GM18520 (cell line): Measurements from ENCODE around the gene PPIP5K2.
"Not testable (repeated sequence)": the region's sequence is repeated elsewhere in the genome, so short reads cannot be mapped to it uniquely, and the experiment has no call there.

Experiments used
- ATAC-seq: cut with Tn5 transposase; IDR thresholded peaks from one replicate; pipeline ENCODE4 v1.9.1; 2021; ENCODE audit not compliant: unreplicated experiment

The PPIP5K2 gene

GRCh38 chr5:103119765-103120606, at the start of gene PPIP5K2, which contains the start of gene GIN1:
Gene PPIP5K2, plus strand, starts transcription at chr5:103120301. Its CDS starts 9,289 bp downstream, at chr5:103129590.
Gene GIN1, minus strand, starts transcription at chr5:103120138. Its CDS starts 11,431 bp downstream, at chr5:103108707.
- ATAC-seq, result peak; percentile 89

GRCh38 chr5:103073500-103073899, 46.6 kb upstream of the PPIP5K2 start:
- ATAC-seq, result not testable (repeated sequence)

- ATAC-seq, result no peak
Measured at GRCh38 chr5:103075442-103075841, 44.7 kb upstream of the PPIP5K2 start.

DNA sequence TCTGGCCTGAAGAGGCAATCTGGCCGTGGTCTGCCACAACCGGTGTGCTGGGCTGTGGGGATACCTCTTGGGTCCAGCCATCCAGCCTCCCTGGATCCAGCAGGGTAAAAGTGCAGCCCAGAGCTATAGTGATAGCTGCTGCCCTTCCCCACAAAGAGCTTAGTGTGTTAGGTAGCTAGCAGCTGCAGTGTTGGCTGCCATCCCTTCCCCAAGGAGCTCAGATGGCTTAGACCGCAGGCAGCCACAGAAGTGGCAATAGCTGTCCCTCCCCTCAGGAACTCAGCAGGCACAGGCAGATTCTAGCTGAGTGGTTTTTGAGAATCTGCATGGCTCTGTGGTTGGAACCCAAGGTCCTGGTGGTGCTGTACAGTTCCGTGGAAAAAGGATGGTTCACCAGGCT, 40.3 kb upstream of the PPIP5K2 start:
- no peak for ATAC-seq

- ATAC-seq, result no peak
Measured at GRCh38 chr5:103086547-103086946, 33.6 kb upstream of the PPIP5K2 start.

- ATAC-seq, result no peak
Measured at GRCh38 chr5:103089272-103089671, 30.8 kb upstream of the PPIP5K2 start.

DNA sequence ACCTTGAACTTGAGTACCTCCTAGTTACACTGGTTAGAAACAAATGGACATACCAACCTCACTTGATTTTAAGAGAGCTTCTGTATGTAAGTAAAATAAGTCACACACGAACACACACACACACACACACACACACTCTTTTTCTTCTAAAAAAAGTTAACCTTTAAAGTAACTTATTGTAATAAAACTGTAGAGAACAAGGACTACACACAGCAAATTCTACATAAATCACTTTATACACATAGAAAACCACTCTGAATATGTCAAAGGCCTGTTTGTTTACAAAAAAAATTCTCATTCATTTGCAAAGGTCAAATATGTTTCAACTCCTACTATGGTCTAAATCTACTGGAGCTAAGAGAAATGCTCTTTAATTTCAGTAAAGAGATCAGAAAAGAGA, 29.3 kb upstream of the PPIP5K2 start:
- ATAC-seq, result no peak

DNA sequence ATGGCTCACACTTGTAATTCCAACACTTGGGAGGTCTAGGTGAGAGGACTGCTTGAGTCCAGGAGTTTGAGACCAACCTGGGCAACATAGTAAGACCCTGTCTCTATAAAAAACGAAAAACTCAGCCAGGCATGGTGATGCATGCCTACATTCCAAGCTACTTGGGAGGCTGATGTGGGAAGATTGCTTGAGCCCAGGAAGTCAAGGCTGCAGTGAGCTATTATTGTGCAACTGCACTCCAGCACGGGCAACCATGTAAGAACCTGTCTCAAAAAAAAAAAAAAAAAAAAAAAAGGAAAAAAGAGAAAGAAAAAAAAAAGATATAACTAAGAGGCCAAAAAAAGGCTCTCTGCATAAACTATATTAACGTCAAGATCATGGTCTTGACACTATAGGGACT, 27.4 kb upstream of the PPIP5K2 start:
- ATAC-seq, result no peak

- no peak for ATAC-seq
Measured at GRCh38 chr5:103093727-103094126, 26.4 kb upstream of the PPIP5K2 start.

- no peak for ATAC-seq
Measured at GRCh38 chr5:103094737-103095136, 25.4 kb upstream of the PPIP5K2 start.

GRCh38 chr5:103098993-103099392, 21.1 kb upstream of the PPIP5K2 start:
- no peak for ATAC-seq

DNA sequence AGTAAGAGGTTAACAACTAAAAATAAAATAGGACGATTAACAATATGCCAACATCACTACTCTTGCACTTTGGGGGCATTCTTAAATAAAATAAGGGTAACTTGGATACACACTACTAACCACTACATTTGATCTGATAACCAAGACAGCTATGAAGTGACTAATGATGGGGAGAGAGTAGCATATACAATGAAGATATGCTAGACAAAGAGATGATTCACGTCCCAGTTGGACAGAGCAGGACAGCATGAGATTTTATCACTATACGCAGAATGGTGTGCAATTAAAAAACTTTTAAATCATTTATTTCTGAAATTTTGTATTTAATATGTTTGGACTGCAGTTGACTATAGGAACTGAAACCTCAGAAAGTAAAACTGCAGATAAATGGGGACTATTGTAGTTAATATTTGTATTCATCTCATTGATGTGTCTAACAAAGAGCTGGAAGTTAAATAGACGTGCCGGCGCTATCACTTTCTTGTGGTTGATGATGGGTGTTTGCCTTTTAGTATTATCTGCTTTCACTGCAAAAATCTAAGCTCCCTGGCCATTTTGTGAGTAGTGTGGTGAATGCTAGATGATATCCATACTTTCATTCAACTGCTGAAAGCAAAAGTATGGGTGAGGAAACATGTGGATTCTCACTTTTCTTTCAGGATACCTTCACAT, 18.9 kb upstream of the PPIP5K2 start:
- ATAC-seq, result no peak

DNA sequence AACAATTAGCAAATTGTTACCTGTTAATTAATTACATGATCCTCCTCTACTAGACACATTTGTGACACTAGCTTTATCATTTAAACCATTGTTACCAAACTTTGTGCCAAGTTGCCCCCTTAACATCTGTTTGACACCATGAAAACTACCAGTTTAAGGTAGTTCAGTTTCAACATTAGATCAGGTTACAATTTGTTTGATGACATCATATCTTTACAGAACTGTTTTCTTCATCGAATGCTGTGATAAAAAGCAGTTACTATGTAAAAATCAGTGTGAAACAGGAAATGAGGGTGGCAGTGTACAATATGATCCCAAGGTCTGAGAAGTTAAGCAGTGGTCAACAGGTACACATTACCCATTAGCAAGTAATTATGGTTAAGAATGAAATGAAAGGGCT, 17.9 kb upstream of the PPIP5K2 start:
- no peak for ATAC-seq

DNA sequence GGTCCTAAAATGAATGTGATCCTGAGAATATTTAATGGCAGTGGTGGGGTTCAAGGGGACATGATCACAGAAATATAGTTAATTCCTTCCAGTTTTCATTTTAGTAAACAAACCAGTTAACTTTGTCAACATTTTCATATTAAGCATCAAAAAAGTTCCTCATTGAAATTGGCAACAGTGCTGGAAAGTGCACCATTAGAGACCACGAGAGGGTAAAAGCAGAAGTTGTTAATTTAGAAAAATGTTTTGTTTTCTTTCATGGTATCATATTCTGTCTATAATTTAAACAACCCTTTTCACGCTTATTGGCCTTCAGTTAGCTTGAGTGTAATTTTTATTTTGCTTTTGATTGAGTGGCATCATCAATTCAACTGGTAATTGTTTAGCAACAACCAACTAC, 12.0 kb upstream of the PPIP5K2 start:
- no peak for ATAC-seq

- ATAC-seq, result no peak
Measured at GRCh38 chr5:103109277-103109676, 10.8 kb upstream of the PPIP5K2 start.

DNA sequence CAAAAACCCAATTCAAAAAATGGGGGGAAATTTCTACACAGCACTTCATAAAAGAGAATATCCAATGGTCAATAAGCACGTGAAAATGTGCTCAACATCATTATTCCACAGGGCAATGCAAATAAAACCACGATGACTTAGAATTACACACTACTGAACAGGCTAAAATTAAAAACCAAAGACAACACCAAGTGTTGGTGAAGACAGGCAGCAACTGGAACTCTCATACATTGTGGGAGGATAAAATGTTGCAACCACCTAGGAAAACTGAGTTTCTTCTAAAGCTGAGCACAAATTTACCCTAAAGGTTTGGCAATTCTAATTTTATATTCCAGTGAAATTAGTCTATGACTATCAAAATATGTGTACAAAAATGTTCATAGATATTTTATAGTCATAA, 9.7 kb upstream of the PPIP5K2 start:
- no peak for ATAC-seq

- ATAC-seq, result no peak
Measured at GRCh38 chr5:103111468-103111867, 8.6 kb upstream of the PPIP5K2 start.

DNA sequence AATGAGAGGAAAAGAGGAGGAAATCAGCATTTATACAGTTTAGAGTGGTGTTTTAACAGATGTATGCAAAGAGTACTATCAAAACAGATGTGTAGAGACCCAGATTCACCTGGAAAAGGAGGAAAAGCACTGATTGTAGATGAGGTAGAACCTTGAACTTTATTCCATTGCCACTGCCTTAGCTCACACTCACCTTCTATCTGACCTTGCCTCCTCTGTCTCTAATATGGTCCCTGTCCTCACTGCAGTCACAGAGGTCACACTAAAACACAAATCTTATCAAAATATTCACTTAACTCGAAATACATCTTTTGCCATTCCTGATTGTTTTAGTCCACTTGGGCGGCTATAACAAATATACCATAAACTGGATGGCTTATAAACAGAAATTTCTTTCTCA, 7.2 kb upstream of the PPIP5K2 start:
- ATAC-seq, result no peak

DNA sequence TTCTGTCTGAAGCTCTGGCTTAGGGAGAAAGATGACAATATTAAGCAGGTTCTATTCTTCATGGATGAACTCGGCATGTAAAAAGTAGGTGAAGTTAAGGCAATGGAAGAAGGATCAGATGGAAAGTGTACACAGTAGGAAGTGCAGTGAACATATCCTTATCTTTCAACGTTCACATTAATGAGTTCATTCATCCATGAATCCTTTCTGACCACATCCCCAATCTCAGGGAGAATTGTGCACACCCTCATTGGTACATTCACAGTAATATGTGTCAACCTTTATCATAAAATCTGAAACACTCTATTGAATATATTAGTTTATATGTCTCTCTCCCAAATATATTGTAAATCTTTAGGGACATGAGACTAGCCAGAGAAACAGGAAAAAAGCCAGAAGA, 5.7 kb upstream of the PPIP5K2 start:
- no peak for ATAC-seq

- no peak for ATAC-seq
Measured at GRCh38 chr5:103117471-103117991, 2.6 kb upstream of the PPIP5K2 start.

GRCh38 chr5:103119070-103119764, 884 bp upstream of the PPIP5K2 start:
- ATAC-seq, result no peak
